Ovary (tissue), 9 donors: ENCODE results near the gene OTUD6A. TPM values are rescaled to one million over a fixed set of nuclear protein-coding genes. Genes with fewer than 3 reads are reported as not detected.

Source experiments
- DNase-seq, 5 donors: peaks; one replicate each; pipeline ENCODE4 v3.0.0-alpha.2; 2019 to 2020
- H3K27ac ChIP-seq, 2 donors: fragments of 200-600 bp; one replicate each; pipeline versions ENCODE4 v1.5.1 to v1.8.0; 2019 to 2022
- H3K27me3 ChIP-seq: fragments of 200-600 bp; one replicate; pipeline ENCODE4 v1.8.0; 2022
- H3K36me3 ChIP-seq: fragments of 200-600 bp; sonication (generic); one replicate; pipeline ENCODE4 v1.5.1; 2019
- H3K4me1 ChIP-seq: one replicate; pipeline ENCODE4 v1.8.1; 2013; ENCODE audit warnings: mild to moderate bottlenecking, moderate library complexity; ENCODE audit not compliant: insufficient read depth
- H3K4me3 ChIP-seq: fragments of 200-600 bp; sonication (generic); one replicate; pipeline ENCODE4 v1.5.1; 2017
- H3K9me3 ChIP-seq, 2 donors: fragments of 200-600 bp in 1 of 2; sonication (generic) in 1 of 2; one replicate each; pipeline versions ENCODE4 v1.5.1 to v1.8.1; 2013 to 2019; ENCODE audit warnings: mild to moderate bottlenecking in 1 of 2, moderate library complexity in 1 of 2
- EP300 ChIP-seq: sonication (generic); formaldehyde crosslinking; IDR thresholded peaks from one replicate; pipeline ENCODE4 v1.6.1; 2017; ENCODE audit warnings: antibody characterized with exemption
- POLR2A ChIP-seq: fragments of 450-650 bp; IDR thresholded peaks from one replicate; pipeline ENCODE4 v1.6.1; 2017; ENCODE audit warnings: antibody characterized with exemption, mild to moderate bottlenecking, moderate library complexity
- WGBS, 3 donors: extraction: QIAGEN DNeasy Blood & Tissue Kit in 1 of 3; methylation state at CpG; one replicate each; pipeline versions ENCODE4 v1.1.5 to v1.1.7; 2013 to 2017; 5-methylcytosine and 5-hydroxymethylcytosine counted together
- intact Hi-C, 4 donors: fragments of 100-400 bp; cut with DNase I; formaldehyde crosslinking; loops; one replicate each; pipeline versions ENCODE4 v1.11.0 to v1.15.1; 2022 to 2023
- polyA plus RNA-seq, 2 donors: library from polyadenylated mRNA; stranded (reverse); fragments of 200-250 nt in 1 of 2; fragments of 350-450 nt in 1 of 2; fragmentation: Illumina TruSeq in 1 of 2; extraction: RNeasy Lipid Tissue Mini Kit (QIAGEN cat#74804) in 1 of 2; gene quantifications; one replicate each; pipeline ENCODE4 v1.2.3, GENCODE V29; 2013 to 2014
- total RNA-seq, 7 donors: library from RNA; depleted of rRNA in 2 of 7; stranded (reverse); fragments of >200 nt in 2 of 7; fragmentation: NEBNext Ultra II Directional in 3 of 7; extraction: Animal tissue kit (Norgen Biotek cat#: 25700) in 3 of 7; gene quantifications; one replicate each; pipeline versions ENCODE4 v1.1.0 to v1.2.4, GENCODE V29; 2016 to 2023
- TF ChIP-seq, protein P1 (sequence below), 3 donors: fragments of 450-650 bp in 2 of 3; fragments of 200-600 bp in 1 of 3; IDR thresholded peaks; one replicate each; pipeline versions ENCODE4 v1.5.1 to v1.8.0; 2016 to 2022; ENCODE audit warnings: antibody characterized with exemption in 3 of 3, mild to moderate bottlenecking in 1 of 3
- donor health status: DM: no; HTN: no; CAD: no; lungs with moderate emphysema.
- donor health status: DM: no; HTN: no; CAD: no.
- donor health status: Bipolar disorder and iron deficiency.
- donor health status: DM: yes; HTN: yes; CAD: no.
- donor health status: DM: no; HTN: no; CAD: no.
- donor health status: DM: yes; HTN: yes; CAD: no.

OTUD6A gene
- total and polyA plus RNA-seq, 9 donors: not detected

DNA sequence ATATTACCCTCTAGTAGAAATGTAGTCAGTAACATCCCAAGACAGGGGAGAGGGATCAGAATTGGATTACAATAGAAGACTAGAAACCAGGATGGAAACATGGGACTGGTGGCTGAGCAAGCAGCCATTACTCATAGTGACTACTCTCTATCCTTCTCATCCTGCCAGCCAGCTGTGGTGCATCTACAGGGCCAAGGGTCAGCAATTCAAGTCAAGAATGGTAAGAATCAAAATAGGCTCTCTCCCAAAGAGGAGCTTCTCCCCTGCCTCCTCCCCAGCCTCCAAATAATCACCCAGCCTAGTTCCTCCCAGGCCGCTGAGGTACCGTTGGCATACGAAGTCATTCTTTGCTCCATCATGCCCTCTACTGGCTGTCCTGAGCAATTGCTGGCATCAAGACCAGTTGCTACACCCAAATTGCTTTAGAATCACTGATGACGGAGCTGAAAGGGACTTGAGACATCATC, 31.9 kb upstream of the OTUD6A start:
- no peaks in the 10 kb centered on the region for H3K27me3 ChIP-seq
- intact Hi-C loops: no loop called here
- WGBS, 3 donors: 13 to 24% (median 15%) methylated on average over 4 of the region's 4 CpGs

DNA sequence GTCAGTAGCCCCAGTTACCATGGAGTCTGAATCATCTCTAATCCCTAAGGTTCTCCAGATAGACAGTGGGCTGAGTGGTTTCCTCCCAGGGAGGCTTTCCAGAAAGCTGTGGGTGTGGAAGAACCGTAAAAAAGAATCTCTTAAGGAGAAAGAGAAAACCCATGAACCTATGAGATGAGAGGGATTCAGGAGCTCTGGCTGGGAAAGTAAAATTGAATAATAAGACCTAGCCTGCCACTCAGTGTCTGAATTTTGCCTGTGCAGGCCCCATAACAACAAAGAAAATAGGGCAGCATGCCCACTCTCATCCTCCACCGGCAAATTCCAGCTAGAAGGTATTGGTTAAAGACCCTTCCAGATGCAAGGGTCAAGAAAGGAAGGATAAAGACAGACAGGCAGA, 29.5 kb upstream of the OTUD6A start:
- H3K27me3 ChIP-seq: no peaks in the 10 kb centered on the region
- 36 to 41% (median 39%) methylated on average over 2 of the region's 2 CpGs for WGBS, 3 donors

More for the DNA sequence above, 31.9 kb upstream of the OTUD6A start:
- Histone ChIP-seq H3K4me3 (no peak overlapping the region), H3K9me3 (no peaks in the 10 kb centered on the region), H3K27ac (no peak overlapping the region), H3K36me3 (no peaks in the 10 kb centered on the region), H3K4me1 (no peaks in the 10 kb centered on the region)
- TF ChIP-seq POLR2A: no peak
- no peak for TF ChIP-seq EP300
- TF ChIP-seq, protein P1, sequence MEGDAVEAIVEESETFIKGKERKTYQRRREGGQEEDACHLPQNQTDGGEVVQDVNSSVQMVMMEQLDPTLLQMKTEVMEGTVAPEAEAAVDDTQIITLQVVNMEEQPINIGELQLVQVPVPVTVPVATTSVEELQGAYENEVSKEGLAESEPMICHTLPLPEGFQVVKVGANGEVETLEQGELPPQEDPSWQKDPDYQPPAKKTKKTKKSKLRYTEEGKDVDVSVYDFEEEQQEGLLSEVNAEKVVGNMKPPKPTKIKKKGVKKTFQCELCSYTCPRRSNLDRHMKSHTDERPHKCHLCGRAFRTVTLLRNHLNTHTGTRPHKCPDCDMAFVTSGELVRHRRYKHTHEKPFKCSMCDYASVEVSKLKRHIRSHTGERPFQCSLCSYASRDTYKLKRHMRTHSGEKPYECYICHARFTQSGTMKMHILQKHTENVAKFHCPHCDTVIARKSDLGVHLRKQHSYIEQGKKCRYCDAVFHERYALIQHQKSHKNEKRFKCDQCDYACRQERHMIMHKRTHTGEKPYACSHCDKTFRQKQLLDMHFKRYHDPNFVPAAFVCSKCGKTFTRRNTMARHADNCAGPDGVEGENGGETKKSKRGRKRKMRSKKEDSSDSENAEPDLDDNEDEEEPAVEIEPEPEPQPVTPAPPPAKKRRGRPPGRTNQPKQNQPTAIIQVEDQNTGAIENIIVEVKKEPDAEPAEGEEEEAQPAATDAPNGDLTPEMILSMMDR (IDR thresholded peaks at IDR 0.05): no peak
- DNase-seq: no peak

DNA sequence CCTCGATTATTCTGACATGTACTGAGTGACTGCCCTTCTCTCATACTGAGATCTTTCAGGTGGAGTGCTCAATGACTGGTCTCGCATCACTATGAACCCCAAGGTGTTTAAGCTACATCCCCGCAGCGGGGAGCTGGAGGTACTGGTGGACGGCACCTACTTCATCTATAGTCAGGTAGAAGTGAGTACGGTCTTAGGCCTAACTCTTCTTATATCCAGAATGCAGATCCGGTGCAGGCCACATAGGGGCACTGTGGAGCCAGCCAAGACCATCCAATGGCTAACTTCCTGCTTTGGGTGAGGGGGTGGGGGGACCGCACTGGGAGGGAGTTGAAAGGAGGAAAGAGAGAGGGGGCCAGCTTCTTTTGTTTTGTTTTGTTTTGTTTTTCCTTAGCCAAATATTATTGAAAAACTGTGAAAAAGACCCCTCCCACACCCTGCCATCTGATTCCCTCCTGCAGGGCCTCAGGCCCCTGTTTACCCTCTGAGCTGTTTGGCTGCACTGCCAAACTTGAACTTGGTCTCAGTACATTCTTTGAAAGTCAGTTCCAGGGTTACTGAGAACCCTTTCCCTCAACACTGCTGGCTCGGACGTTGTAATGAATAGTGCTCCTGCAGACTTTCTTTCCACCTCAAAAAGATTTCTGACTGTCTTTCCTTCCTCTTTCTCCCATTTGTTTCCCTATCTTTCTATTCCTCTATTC, 28.8 kb upstream of the OTUD6A start:
- DNase-seq: no peak
- Histone ChIP-seq H3K9me3 (no peaks in the 10 kb centered on the region), H3K4me3 (no peak overlapping the region), H3K27ac (no peak overlapping the region), H3K36me3 (no peaks in the 10 kb centered on the region), H3K27me3 (no peaks in the 10 kb centered on the region), H3K4me1 (no peaks in the 10 kb centered on the region)
- 55 to 68% (median 57%) methylated on average over 10 of the region's 10 CpGs for WGBS, 3 donors
- no peak for TF ChIP-seq POLR2A
- no peak for TF ChIP-seq EP300
- TF ChIP-seq, protein P1 (IDR thresholded peaks at IDR 0.05): no peak
- intact Hi-C loops: no loop called here

More for the DNA sequence above, 29.5 kb upstream of the OTUD6A start:
- intact Hi-C loops: no loop called here
- Histone ChIP-seq H3K27ac (no peak overlapping the region), H3K9me3 (no peaks in the 10 kb centered on the region), H3K36me3 (no peaks in the 10 kb centered on the region), H3K4me1 (no peaks in the 10 kb centered on the region), H3K4me3 (no peak overlapping the region)
- no peak for DNase-seq
- TF ChIP-seq EP300 (no peak), POLR2A (no peak)
- TF ChIP-seq, protein P1 (IDR thresholded peaks at IDR 0.05): no peak

DNA sequence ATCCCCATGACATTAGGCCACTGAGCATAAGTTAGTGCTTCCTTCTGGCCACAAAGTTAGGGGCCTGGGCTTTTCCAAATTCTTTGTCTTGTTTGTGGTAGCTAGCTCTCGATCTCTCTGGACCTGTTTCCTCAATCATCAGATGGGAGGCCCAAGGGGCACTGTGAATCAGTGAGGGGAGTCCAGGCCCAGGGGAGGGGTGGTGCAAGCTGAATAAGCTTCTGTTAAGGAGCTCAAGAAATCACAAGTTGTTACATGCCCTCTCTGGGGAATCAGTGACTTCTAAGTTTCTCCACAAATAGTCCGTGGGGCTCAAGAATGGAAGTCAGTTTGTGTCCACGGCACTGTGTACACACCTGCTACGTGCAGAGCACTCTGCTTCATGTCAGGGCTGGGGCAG, 27.6 kb upstream of the OTUD6A start:
- Histone ChIP-seq H3K4me3 (no peak overlapping the region), H3K4me1 (no peaks in the 10 kb centered on the region), H3K9me3 (no peaks in the 10 kb centered on the region), H3K27me3 (no peaks in the 10 kb centered on the region), H3K36me3 (no peaks in the 10 kb centered on the region), H3K27ac (no peak overlapping the region)
- DNase-seq: no peak
- 66 to 72% (median 70%) methylated on average over 4 of the region's 4 CpGs for WGBS, 3 donors
- TF ChIP-seq, protein P1 (IDR thresholded peaks at IDR 0.05): no peak
- TF ChIP-seq EP300 (no peak), POLR2A (no peak)
- intact Hi-C loops: no loop called here
